Umbilical cord (tissue), 2 donors: ENCODE data around the gene PRUNE2. TPM values are rescaled to one million over a fixed set of nuclear protein-coding genes. Genes with fewer than 3 reads are reported as not detected.

Source experiments
- DNase-seq: peaks from one replicate; pipeline ENCODE4 v3.0.0-alpha.2; 2015; ENCODE audit warnings: low spot score
- total RNA-seq: library from RNA; depleted of rRNA; stranded (reverse); fragments of >200 nt; gene quantifications from one replicate; pipeline ENCODE4 v1.2.3, GENCODE V29; 2014; ENCODE audit warnings: low replicate concordance; ENCODE audit not compliant: insufficient read depth

PRUNE2 gene
- total RNA-seq, 1 donor from 2014 or later: 12.3 TPM

DNA sequence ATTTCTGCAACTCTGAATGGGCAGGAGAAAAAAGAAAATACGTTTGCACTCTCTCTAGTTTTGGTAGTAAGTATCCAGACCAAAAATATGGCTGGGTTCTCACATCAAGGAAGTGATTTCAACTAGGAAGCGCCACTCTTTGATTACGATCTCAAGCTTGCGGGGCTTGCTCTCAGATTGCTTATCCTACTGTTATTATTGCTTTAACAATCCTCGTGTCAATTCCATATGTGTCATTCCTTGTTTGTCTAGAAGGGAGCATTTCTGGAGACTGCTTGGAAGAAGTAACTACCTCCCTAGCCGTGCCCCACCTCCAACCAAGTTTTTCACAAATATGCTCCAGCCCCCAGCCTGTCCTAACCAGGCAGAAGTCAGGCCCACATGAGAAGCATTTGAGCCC lies 3.5 kb downstream of the PRUNE2 start:
- DNase-seq: no peak

DNA sequence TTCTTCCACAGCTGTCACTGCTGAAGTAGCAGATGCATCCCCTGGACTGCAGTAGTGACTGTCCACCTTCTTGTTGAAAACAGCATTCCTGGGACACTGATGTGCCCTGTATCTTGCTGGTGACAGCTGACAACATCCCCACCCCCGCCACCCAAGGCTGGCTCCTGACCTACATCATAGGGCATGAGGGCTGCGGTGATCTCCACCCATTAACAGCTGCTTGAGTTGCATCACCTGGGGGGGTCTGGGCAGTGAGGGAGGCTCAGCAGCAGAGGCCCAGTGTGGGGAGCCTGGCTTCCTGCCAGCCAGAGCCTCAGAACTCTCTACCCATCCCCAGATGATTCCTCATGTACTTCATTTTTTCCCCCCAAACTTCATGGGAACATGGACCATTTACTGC lies 4.1 kb downstream of the PRUNE2 start:
- no peak for DNase-seq

DNA sequence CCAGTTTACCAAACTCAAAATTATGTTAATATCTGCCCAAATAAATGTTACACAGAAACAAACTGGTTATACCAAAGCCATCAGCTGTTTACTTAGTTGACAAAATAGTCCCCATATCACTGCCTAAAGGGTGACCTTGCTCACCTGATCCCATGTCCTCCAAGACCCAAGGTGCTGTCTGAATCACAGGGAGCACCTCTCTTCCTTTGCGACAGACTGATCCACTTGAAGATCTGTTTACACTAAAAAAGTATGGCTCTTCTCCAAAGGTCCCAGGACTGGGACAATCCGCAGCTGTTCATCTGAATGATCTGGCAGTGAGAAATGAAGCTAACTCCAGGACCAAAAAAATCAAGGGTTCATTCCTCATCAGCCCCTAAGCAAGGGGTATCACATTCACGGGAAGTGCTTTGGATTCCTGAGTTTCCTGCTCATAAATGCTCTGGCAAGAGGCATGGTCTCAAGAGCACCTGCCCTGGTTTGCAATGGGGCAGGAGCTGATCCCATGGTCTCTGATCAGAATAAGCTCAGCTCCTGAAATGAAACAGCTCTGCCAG lies 5.0 kb downstream of the PRUNE2 start:
- DNase-seq: no peak

DNA sequence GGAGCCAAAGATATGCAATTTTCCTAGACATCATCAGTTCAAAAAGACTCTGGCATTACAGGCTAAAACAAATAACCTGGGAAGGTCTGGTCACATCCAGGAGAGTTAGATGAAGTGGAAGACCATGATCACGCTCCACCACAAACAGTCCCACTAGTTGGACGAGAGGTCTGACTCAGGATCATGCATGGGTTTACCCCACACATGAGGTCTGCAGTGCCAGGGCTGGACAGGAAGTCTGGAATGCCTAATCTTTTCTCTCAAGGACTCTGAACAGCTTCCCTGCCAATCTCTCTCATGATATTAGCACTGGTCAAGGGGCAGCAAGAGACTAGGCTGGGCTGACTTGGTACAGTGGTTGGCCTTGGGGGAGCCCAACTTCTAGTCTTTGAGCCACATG lies 7.1 kb downstream of the PRUNE2 start:
- DNase-seq: no peak

DNA sequence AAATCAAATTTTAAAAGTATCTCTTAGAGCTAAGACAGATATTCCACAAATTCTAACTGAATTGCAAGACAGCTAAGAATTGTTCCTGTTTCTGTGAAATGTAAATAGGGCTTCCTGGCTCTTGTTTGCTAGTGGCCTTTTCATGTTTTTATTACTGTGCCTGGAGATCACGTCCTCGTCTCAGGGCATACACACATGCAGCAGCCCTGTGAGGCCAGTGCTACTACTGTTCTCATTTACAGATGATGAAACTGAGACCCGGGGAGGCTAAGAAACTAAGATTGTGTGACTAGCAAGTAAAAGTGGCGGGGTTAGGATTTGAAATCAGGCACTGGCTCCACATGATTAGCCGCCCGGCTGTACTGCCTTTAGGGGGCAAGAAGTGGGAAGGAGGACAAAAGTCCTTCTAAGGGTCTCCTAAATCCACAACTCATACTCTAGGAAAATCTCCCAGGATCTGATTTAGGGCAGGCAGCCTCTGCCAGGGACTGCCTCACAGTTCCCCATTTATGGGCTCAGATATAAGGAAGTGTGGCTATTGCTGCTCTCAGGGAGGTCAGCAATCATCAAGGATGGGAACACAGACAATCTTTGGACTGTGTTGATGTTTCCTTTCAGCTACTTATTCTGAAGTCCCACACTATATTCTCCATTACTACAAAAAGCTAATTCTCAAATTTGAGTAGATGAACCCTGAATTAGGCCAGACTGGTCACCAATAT lies 7.9 kb downstream of the PRUNE2 start:
- DNase-seq: no peak

DNA sequence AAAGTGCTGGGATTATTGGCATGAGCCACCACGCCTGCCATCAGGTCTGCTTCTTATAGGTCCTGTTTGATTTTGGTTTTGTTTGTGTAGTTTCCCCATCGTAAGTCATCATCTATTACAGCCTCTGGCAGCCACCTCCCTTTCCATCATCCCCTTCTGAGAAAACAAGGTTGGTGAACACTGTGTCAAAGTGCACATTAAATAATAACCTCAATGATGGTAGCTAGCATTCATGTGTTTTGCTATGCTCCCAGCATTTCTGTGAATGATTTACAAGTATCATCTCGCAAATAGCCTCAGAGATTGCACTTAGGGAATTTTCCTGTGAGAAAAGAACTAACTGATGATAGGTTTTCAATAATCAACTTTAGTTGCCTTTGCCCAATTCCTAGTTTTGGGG lies 9.9 kb downstream of the PRUNE2 start:
- no peak for DNase-seq

DNA sequence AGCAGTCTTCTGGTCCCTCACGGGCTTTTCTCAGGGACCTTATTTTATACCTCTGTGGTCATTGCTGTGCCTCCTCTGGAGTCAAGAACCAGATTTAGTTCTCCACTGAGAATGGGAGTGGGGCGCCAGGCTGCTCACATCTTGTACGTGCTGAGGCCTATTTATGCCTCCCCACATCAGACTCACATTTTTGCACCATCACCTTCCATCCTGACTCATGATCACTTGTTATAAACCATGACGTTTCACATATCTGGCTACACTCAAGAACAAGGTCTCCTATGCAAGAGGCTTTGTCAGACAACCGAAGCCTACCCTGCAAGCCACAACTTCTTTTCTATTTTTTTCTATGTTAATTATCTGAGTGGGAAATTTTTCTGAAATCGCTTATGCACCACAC lies 10.7 kb downstream of the PRUNE2 start:
- DNase-seq: no peak

DNA sequence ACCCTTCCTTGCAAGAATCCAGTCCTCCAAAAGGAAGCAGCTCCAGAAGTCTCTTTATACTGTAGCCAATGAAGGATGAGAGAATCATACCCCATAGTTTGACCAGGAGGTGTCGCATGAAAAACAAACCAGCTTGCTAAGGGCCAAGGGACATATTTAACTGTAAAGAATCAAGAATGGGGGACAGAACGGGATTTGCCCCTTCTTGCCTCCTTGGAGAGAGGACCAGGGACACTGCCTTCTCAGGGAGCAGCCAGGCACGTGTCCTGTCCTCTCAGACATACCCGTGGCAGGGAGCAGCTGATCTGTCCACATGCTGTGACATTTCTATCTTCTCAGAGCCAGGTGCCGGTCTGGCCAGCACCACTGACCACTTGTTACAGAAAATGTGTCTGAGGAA lies 11.7 kb downstream of the PRUNE2 start:
- DNase-seq: no peak

DNA sequence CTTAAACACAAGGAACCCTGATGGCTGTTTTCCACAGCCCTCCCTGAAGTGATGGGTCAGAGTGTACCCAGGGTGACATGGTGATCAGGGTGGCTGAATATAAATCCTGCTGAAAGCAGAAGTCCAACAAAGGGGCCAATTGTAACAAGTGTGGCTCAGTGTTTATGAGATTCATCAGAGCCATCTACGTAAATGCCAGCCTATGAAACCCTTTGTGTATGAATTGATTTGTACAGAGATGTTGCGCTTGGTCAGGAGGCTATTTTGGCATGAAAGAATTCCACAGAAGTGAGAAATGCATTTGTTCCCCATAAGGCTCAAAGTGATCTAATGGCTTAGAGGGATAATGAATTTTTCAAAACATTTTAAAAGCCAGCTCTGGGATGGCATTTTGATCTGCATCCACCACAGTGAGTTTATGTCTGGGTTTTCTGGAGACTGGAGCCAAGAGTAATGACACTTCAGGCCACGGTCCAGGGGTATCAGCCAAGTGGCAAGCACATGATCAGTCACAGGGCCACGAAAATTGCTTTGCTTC lies 12.4 kb downstream of the PRUNE2 start:
- no peak for DNase-seq

DNA sequence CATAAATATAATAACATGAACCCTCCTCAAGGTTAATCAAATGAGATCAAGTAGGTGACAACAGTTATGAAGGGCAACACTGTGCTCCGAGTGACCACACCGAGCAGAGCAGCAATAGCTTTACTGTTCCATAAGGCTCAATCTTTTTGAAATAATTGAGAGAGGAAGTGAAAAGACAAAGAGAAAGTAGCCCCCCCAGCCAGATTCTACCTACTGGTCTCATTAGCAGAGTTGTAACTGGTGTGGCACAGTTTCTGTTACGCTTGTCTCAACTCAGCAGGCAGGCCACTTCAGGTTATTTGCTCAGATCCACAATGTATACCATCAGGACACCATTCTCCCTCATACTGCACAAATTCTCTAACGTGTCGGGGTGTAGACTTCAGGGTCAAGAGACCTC lies 14.0 kb downstream of the PRUNE2 start:
- DNase-seq: no peak

DNA sequence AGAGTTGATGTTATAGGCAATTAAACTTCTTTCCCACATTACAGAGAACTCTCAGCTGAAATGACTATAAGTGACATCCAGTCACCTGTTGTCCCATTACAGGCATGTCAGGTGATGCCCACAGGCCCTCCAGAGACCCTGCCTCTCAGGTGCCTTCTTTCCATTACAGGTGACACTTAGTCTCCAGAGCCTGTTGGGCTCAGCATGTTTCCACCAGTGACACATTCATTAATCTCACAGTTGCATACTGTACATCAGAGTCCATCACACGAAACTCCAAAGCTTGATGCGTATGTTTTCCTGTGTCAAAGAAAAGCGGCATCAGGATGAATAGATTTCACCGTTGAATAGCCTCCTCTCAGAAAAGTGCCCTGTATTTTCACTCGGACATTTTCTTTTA lies 14.6 kb downstream of the PRUNE2 start:
- no peak for DNase-seq

DNA sequence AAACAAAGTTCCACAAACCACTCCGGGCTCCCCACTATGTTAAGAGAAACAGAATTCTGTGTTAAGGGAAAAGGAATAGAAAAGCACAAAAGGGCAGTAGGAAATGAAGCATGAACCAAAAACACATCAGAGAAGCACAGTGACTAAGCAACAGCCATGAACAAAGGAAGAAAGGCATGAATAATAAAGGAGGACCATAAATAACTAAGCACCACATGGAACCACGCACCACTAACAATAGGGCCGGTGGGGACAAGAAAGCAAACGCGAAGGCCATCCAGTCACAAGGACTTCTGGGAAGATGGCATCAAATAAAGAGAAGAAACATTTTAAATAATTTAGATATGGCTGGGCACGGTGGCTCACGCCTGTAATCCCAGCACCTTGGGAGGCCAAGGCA lies 18.0 kb downstream of the PRUNE2 start:
- no peak for DNase-seq

DNA sequence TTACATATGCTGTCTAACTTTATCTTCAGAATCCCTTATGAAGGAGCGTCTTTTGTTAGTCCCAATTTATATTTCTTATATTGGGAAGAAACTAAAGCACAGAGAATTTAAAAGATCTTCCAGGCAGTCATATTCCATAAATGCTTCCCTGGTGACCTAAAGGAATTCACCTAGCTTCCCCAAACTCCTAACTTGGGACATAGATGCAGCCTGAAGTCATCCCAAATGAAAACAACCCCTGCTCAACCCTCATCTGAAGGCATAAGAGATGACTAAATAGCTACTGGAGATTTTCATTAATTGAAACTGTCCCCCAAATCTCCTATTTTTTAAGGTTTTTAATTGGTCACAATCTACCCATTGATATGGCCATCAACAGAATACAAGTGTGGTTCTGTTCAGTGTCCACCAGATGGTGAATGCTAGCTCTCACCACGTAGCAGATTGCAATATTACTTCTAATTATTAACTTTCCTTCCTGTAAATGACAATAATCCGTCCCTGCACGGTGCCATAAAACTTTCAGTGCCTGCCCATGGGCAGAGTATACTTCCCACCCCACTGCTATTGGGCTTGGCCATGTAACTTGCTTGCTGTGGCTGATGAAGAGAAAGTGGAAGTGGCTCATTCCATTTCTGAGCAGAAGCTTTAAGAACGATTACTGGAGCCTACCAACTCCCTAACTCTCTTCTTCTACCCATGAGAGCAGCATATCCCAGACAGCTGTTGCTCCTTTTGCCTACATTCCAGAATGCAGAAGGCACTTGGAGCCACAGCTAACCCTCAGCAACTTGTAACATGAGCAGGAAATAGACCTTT lies 18.7 kb downstream of the PRUNE2 start:
- no peak for DNase-seq

DNA sequence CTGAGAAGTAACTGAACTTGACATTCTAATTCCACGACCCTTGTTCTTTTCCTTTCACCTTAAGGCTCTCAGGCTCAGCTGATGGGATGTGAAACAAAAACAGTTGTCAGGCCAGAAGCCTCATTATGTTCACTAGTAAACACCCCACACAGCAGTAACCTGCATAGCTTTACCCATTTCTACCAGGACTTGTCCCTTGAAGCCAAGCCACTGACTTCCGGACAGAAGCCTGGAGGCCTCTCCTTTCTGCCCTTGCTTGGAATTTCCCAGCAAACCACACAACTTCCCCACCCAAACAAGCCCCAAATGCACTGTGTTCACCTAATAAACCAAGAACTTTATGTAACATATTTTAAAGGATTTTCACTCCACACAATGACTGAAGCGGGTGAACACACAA lies 19.6 kb downstream of the PRUNE2 start:
- DNase-seq: no peak

DNA sequence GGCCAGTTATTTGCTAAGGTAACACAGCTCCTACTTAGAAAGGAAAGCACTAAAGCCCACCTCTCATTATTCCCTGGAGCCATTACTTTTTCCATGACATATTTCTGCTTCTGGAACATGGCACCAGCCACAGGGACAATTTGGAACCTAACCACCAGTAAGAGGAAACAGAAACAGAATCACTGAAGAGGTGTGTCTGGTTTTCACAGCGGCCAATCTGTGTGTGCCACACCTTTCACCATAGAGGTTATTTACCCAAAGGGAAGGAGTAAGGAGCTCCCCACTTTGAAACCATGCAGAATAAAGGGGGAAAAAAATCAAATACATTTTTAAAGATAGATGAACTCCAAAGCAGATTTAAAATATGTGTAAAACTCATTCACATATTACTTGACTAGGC lies 21.1 kb downstream of the PRUNE2 start:
- no peak for DNase-seq

DNA sequence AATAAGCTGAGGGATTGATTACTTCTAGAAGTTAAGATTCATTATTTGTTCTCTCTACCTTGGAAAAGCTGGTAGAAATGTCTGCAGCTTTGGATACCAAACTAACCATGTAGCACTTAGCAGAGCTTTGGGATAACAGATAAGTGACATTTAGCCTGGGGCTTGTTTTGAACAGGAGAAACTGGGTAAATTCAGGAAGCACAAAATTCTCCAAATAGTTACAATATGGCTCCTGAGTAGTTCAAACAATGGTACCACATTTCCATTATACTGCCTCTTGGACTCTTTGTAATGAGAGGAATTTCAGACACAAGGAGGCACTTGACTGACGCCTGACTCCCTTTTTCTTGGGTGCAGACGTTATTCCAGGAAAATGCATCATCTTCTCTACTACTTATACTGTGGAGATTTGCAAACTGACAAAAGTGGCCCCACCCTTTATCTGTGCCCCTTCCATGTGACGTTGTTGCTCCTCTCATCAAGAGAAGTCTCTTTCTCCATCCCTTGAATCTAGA lies 22.5 kb downstream of the PRUNE2 start:
- DNase-seq: no peak

DNA sequence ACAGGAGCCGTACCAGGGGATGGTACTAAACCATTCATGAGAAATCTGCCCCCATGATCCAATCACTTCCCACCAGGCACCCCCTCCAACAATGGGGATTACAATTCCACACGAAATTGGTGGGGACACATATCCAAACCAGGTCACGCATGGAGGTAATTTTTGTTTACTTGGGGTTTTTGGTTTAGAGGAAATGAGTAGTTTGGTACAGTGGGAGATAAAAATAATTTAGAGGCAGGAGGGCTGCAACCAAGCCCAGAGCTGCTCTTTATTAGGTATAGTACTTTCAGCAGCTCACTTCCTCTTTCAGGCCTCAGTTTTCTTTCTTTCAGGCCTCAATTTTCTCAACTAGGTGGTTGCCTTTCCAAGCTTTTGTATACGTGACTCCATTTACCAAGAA lies 23.2 kb downstream of the PRUNE2 start:
- no peak for DNase-seq

DNA sequence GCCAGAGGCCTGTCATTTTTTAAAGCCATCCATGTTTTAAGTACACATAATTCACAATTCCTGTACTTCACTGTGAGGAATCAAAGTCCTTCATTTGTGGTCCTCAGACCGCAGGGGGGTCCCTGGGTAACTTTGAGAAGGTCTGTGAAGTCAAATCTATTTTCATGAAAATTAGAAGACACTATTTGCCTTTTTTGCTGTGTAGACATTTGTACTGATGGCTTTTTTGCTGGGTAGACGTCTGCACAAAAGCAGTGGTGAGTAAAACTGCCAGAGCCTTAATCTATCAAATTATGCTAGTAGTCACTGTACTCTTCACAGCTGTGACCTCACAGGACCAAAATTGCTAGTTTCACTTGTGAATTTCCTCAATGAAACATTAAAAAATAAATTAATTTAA lies 25.7 kb downstream of the PRUNE2 start:
- DNase-seq: no peak

DNA sequence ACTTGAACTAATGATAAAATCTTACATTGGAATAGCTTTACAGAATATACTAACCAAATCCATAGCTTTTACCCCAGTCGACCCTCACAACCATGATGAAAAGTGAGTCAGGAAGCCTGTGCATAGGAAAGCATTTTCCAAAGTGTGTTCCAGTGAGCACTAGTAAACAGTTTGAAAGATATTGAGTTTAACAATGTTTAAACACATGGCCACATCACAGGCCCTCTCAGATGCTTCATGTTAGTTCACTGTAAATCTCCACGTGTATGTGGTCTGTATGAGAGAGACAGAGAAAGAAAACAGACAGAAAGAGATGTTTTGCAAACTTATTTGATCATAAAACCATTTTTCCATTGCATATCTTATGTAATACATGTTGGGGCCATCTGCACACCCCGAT lies 27.0 kb downstream of the PRUNE2 start:
- no peak for DNase-seq

DNA sequence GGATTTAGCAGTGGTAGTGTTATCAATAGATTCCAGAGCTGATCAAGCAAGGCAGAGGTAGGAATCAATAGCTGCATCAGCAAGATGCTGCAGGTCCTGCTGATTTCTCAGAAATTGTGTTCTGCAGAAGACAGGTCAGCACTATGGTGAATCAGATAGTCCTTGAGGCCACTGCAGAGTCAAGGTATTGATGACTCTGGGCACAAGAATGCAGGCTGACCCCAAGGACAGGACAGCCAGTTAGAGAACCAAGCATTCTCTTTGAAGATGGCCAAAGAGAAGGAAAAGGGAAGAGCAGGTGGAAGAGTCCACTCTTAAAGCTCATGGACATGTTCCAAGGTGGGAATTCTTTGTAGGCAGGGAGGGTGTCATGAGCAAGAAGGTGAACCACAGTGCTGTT lies 28.0 kb downstream of the PRUNE2 start:
- no peak for DNase-seq

DNA sequence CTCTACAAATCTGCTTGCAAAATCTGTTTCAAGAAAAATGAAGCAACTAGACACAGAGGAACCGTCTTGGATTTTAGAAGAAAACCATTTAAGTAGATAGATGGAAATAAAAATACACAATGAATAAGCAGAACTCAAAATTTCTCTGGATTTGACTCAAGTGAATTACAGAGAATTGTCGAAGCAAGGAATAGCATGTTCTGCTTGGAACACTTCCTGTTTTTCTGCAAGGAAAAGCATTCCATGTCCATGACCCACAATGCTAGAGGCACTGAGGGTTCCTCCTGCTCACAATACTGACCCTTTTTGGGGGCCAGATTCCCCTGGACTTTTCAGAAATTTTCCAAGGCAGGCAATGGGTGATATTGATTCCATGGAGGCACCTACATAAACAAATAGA lies 29.8 kb downstream of the PRUNE2 start:
- no peak for DNase-seq

DNA sequence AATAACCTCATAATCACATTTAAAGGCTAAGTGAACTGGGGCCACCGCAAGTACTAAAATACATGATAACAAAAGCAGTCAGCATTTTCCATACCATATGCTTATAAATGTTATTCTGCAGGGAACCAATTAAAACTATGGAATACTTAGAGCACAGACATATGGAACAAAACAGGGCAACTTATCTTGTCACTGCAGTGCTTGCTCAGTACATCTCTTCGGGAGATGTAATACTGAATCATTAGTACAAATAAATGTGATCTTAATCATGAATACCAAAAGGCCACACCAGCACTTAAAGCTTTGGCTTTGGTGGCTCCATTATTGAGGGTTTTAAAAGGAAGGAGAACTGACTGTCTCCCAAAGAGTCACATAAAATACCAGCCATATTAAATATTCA lies 32.1 kb downstream of the PRUNE2 start:
- DNase-seq: no peak
